OCI-LY7 (cell line): ENCODE measurements around the gene CHCHD1.

Experiments used
- EZH2phosphoT487 ChIP-seq: fragments of 200-600 bp; sonication (generic); IDR thresholded peaks from 2 replicates; pipeline ENCODE4 v1.6.1; 2018; ENCODE audit warnings: low read depth, borderline replicate concordance, mild to moderate bottlenecking, mixed run types, antibody characterized with exemption, low read length, moderate library complexity, mixed read lengths
- TF ChIP-seq, protein P1 (sequence below): fragments of 200-600 bp; sonication (generic); conservative IDR thresholded peaks from 2 replicates; pipeline ENCODE4 v1.5.1; 2014; ENCODE audit warnings: mild to moderate bottlenecking, antibody characterized with exemption, low read length, moderate library complexity, mixed read lengths

DNA sequence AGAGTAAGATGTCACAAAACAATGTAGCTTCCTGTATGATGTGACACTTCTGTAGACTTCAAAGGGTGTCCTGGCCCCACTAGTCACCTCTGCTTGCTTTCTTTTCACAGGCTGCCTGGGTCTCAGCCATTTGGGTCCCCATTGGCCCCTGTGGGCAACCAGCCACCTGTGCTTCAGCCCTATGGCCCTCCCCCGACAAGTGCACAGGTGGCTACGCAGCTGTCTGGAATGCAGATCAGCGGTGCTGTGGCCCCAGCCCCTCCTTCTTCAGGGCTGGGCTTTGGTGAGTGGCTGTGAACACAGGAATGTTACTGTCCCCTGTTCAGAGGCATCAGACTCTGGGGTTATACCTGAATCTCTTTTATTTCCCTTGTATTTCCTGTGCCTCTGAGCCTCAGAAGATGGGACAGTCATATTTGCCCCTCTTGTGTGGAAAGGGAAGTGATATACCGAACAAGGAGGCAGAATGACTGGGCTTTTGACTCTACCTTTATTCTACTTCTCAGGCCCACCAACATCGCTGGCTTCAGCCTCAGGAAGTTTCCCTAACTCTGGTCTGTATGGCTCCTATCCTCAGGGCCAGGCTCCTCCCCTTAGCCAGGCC is 22.2 kb upstream of the CHCHD1 start:
- TF ChIP-seq, protein P1, sequence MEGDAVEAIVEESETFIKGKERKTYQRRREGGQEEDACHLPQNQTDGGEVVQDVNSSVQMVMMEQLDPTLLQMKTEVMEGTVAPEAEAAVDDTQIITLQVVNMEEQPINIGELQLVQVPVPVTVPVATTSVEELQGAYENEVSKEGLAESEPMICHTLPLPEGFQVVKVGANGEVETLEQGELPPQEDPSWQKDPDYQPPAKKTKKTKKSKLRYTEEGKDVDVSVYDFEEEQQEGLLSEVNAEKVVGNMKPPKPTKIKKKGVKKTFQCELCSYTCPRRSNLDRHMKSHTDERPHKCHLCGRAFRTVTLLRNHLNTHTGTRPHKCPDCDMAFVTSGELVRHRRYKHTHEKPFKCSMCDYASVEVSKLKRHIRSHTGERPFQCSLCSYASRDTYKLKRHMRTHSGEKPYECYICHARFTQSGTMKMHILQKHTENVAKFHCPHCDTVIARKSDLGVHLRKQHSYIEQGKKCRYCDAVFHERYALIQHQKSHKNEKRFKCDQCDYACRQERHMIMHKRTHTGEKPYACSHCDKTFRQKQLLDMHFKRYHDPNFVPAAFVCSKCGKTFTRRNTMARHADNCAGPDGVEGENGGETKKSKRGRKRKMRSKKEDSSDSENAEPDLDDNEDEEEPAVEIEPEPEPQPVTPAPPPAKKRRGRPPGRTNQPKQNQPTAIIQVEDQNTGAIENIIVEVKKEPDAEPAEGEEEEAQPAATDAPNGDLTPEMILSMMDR = no peak
- TF ChIP-seq EZH2phosphoT487 = no peak
